Testis (tissue), 2 donors: ENCODE data around the gene UGP2.

Experiments used
- POLR2A ChIP-seq: fragments of 450-650 bp; IDR thresholded peaks from one replicate; pipeline ENCODE4 v1.6.1; 2017; ENCODE audit warnings: antibody characterized with exemption, mild to moderate bottlenecking, moderate library complexity
- TF ChIP-seq, protein P1 (sequence below), 3 experiments: fragments of 450-650 bp in 2 of 3; fragments of 200-600 bp in 1 of 3; sonication (generic) in 1 of 3; IDR thresholded peaks; one replicate each; pipeline ENCODE4 v1.5.1; 2016 to 2019; ENCODE audit warnings: antibody characterized with exemption in 3 of 3, mild to moderate bottlenecking in 2 of 3, moderate library complexity in 1 of 3

DNA sequence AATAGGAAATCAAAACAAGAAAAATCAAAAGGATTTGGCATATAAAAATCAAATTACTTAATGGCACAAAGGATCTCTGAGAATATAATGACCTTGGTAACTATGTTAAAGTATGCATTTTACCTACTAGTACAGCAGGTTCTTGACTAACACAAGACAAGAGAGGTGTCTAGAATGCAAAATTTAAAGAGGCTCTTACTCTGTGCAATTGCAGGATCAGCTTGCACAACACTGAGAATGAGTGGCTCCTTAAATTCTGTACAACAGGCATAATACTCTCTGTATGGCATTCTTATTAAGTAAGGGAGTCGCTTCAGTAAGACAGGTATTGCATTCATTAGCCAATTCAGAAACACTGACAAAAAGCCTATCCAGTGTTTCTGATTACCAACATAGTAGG, 72.6 kb downstream of the UGP2 start:
- TF ChIP-seq, protein P1, sequence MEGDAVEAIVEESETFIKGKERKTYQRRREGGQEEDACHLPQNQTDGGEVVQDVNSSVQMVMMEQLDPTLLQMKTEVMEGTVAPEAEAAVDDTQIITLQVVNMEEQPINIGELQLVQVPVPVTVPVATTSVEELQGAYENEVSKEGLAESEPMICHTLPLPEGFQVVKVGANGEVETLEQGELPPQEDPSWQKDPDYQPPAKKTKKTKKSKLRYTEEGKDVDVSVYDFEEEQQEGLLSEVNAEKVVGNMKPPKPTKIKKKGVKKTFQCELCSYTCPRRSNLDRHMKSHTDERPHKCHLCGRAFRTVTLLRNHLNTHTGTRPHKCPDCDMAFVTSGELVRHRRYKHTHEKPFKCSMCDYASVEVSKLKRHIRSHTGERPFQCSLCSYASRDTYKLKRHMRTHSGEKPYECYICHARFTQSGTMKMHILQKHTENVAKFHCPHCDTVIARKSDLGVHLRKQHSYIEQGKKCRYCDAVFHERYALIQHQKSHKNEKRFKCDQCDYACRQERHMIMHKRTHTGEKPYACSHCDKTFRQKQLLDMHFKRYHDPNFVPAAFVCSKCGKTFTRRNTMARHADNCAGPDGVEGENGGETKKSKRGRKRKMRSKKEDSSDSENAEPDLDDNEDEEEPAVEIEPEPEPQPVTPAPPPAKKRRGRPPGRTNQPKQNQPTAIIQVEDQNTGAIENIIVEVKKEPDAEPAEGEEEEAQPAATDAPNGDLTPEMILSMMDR (IDR thresholded peaks at IDR 0.05), result no peak
- TF ChIP-seq POLR2A, result no peak
